DMS114 treated with DMSO at 0.1 percent for 48 hours (cell line): Measurements from ENCODE around the gene ZNF358.

Source experiments
- DNase-seq: peaks from one replicate; lab custom pipeline; 2025; ENCODE audit not compliant: unreplicated experiment; lab: John Stamatoyannopoulos, UW

Gene ZNF358

GRCh38 chr19:7554990-7555864, 39.3 kb downstream of the ZNF358 start:
- no peak for DNase-seq

GRCh38 chr19:7556696-7557315, 40.9 kb downstream of the ZNF358 start:
- DNase-seq = no peak

- no peak for DNase-seq
Measured at GRCh38 chr19:7558667-7559066, 42.8 kb downstream of the ZNF358 start.

GRCh38 chr19:7559102-7559501, 43.2 kb downstream of the ZNF358 start:
- DNase-seq = peak; percentile 6

GRCh38 chr19:7560255-7560654, 44.4 kb downstream of the ZNF358 start:
- DNase-seq = no peak

GRCh38 chr19:7561325-7561724, 45.4 kb downstream of the ZNF358 start:
- no peak for DNase-seq

GRCh38 chr19:7562646-7563393, 46.9 kb downstream of the ZNF358 start:
- DNase-seq = no peak

- DNase-seq = no peak
Measured at GRCh38 chr19:7564866-7565265, 49.0 kb downstream of the ZNF358 start.

- no peak for DNase-seq
Measured at GRCh38 chr19:7565332-7565731, 49.4 kb downstream of the ZNF358 start.
